ENCODE data around the gene ARPC2.
"Not testable (repeated sequence)": the region's sequence is repeated elsewhere in the genome, so short reads cannot be mapped to it uniquely, and the experiment has no call there.

Gene ARPC2

GRCh38 chr2:218271865-218272530 is 55.0 kb downstream of the ARPC2 start:
- DNase-seq: no peak

- DNase-seq: peak; percentile 75
Observed at GRCh38 chr2:218272531-218273212, 55.7 kb downstream of the ARPC2 start.

GRCh38 chr2:218273214-218273907 is 56.4 kb downstream of the ARPC2 start:
- DNase-seq: not testable (repeated sequence)

- no peak for DNase-seq
Observed at GRCh38 chr2:218273908-218274249, 56.9 kb downstream of the ARPC2 start.

GRCh38 chr2:218274586-218274985 is 57.6 kb downstream of the ARPC2 start:
- no peak for DNase-seq

- DNase-seq: no peak
Observed at GRCh38 chr2:218275371-218276072, 58.5 kb downstream of the ARPC2 start.

GRCh38 chr2:218276986-218277755 is 60.2 kb downstream of the ARPC2 start:
- DNase-seq: no peak

GRCh38 chr2:218277921-218278320 is 60.9 kb downstream of the ARPC2 start:
- no peak for DNase-seq

- DNase-seq: no peak
Observed at GRCh38 chr2:218278531-218279360, 61.8 kb downstream of the ARPC2 start.

- no peak for DNase-seq
Observed at GRCh38 chr2:218280260-218280870, 63.4 kb downstream of the ARPC2 start.

GRCh38 chr2:218281449-218281848 is 64.5 kb downstream of the ARPC2 start:
- no peak for DNase-seq

- DNase-seq: no peak
Observed at GRCh38 chr2:218282173-218282991, 65.4 kb downstream of the ARPC2 start.

GRCh38 chr2:218284106-218284811 is 67.3 kb downstream of the ARPC2 start:
- DNase-seq: peak; percentile 50

- DNase-seq: no peak
Observed at GRCh38 chr2:218285604-218286003, 68.6 kb downstream of the ARPC2 start.

- peak; percentile 70 for DNase-seq
Observed at GRCh38 chr2:218286570-218287459, 69.8 kb downstream of the ARPC2 start.

- DNase-seq: no peak
Observed at GRCh38 chr2:218289639-218290315, 72.8 kb downstream of the ARPC2 start.

GRCh38 chr2:218290316-218291261 is 73.6 kb downstream of the ARPC2 start:
- peak; percentile 39 for DNase-seq
